Measurements from ENCODE around the gene SEMA4D. TPM values are rescaled to one million over a fixed set of nuclear protein-coding genes. Genes with fewer than 3 reads are reported as not detected.

The SEMA4D gene
- total and polyA plus RNA-seq, 9 of the 15 experiments (the other 6 are each of a cell fraction or from before 2014, with no cell fraction given): 0.38 to 5.1 (median 1.8) TPM

DNA sequence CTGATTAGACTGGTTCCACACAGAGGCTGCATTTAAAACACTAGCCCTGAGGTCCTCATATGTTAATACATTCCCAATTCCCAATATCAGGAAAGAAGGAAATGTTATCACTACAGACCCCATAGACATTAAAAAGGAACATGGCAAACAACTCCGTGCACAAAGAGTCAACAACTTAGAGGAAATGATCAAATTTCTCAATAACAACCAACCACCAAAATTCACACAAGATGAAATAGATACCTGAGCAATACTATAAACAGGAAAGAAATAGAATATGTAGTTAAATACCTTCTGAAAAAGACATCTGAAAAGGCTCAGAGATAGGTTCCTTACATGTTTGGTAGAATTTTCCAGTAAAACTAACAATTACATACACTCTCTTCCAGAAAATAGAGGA lies 28.9 kb downstream of the SEMA4D start (continued):
- TF ChIP-seq RBM34 (IDR thresholded peaks at IDR 0.05; ENCODE audit: borderline replicate concordance, insufficient read depth, low read length) (no peak), KLF6 (CRISPR knock-in tag; IDR thresholded peaks at IDR 0.05; ENCODE audit: borderline replicate concordance) (no peak)
- TF ChIP-seq, protein P1, sequence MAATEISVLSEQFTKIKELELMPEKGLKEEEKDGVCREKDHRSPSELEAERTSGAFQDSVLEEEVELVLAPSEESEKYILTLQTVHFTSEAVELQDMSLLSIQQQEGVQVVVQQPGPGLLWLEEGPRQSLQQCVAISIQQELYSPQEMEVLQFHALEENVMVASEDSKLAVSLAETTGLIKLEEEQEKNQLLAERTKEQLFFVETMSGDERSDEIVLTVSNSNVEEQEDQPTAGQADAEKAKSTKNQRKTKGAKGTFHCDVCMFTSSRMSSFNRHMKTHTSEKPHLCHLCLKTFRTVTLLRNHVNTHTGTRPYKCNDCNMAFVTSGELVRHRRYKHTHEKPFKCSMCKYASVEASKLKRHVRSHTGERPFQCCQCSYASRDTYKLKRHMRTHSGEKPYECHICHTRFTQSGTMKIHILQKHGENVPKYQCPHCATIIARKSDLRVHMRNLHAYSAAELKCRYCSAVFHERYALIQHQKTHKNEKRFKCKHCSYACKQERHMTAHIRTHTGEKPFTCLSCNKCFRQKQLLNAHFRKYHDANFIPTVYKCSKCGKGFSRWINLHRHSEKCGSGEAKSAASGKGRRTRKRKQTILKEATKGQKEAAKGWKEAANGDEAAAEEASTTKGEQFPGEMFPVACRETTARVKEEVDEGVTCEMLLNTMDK (IDR thresholded peaks at IDR 0.05; ENCODE audit: borderline replicate concordance, insufficient read depth, low read depth, low read length, poor library complexity, severe bottlenecking): no peak

DNA sequence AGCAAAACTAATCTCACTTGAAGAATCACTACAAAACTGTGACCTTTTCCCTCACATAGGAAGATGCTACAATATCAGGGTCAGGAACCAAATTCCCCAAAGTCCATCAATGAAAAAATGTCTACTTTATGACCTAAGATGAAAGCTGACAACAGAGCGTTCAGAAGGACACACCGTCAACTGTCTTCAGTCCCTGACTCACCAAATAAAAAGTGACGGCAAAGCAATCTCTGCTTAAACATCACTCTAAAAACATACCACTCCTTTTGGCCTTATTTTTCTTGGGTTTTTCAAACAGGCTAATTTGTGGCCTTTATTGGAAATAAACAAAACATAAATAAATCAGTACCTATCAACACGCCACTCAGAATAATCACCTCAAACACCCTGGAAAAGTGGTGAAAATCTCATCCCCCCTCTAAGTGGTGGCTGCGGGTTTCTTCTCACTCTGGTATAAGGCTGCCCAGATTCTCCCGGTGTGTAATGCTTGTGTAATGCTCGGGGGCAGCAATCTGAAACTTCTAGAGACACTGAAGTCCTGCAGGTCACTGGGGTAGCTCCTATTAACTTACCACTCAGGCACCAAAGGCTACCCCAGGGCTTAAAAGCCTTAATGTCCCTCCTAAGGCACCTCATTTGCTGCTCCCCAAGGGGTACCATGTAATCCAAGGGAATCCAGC lies 29.5 kb downstream of the SEMA4D start:
- no peak overlapping the region for H2AFZ ChIP-seq (ENCODE audit: low read depth, low read length)
- H4K20me1 ChIP-seq (replicated peaks; ENCODE audit: control insufficient read depth, insufficient read depth, low read length): no peaks in the 10 kb centered on the region
- DNase-seq (ENCODE audit: extremely low read depth in 1 of 4, low spot score in 3 of 4) (no peak), ATAC-seq (no peak), FAIRE-seq (no peak)
- H3K9me1 ChIP-seq (ENCODE audit: control insufficient read depth, insufficient read depth, low read length): no peaks in the 10 kb centered on the region
- no peaks in the 10 kb centered on the region for H3K36me3 ChIP-seq (ENCODE audit: control insufficient read depth, insufficient read depth, low read length)
- no TSS peak for BruUV-seq (replicated peaks)
- no peak overlapping the region for H3K4me2 ChIP-seq (ENCODE audit: insufficient read depth, low read length)
- TF ChIP-seq MTF1 (CRISPR knock-in tag; IDR thresholded peaks at IDR 0.05; ENCODE audit: borderline replicate concordance): no peak
- TF ChIP-seq, protein P2, sequence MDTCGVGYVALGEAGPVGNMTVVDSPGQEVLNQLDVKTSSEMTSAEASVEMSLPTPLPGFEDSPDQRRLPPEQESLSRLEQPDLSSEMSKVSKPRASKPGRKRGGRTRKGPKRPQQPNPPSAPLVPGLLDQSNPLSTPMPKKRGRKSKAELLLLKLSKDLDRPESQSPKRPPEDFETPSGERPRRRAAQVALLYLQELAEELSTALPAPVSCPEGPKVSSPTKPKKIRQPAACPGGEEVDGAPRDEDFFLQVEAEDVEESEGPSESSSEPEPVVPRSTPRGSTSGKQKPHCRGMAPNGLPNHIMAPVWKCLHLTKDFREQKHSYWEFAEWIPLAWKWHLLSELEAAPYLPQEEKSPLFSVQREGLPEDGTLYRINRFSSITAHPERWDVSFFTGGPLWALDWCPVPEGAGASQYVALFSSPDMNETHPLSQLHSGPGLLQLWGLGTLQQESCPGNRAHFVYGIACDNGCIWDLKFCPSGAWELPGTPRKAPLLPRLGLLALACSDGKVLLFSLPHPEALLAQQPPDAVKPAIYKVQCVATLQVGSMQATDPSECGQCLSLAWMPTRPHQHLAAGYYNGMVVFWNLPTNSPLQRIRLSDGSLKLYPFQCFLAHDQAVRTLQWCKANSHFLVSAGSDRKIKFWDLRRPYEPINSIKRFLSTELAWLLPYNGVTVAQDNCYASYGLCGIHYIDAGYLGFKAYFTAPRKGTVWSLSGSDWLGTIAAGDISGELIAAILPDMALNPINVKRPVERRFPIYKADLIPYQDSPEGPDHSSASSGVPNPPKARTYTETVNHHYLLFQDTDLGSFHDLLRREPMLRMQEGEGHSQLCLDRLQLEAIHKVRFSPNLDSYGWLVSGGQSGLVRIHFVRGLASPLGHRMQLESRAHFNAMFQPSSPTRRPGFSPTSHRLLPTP (IDR thresholded peaks at IDR 0.05; ENCODE audit: borderline replicate concordance, extremely low read depth, insufficient read length): no peak
- TF ChIP-seq CBX8 (IDR thresholded peaks at IDR 0.05; ENCODE audit: borderline replicate concordance, extremely low read depth, low read depth, low read length, poor library complexity, severe bottlenecking): no peak
- no peak for TF ChIP-seq ARHGAP35 (IDR thresholded peaks at IDR 0.05; ENCODE audit: partially characterized antibody)
- TF ChIP-seq ZNF668 (CRISPR knock-in tag; IDR thresholded peaks at IDR 0.05): no peak
- TF ChIP-seq PHF20 (IDR thresholded peaks at IDR 0.05; ENCODE audit: partially characterized antibody): no peak
- H3K4me3 ChIP-seq: no peak overlapping the region
- WGBS (ENCODE audit: insufficient coverage, low coverage, missing lambda C conversion rate): 23% methylated on average over 7 of the region's 7 CpGs
- H3K9me3 ChIP-seq (replicated peaks; ENCODE audit: control insufficient read depth, insufficient read depth, low read depth, low read length): no peaks in the 10 kb centered on the region
- CTCF ChIA-PET (ENCODE audit: low intra/inter-chr PET ratio): no interaction called here
- POLR2A ChIA-PET: no interaction called here
- H3K4me1 ChIP-seq (replicated peaks in 1 of 2; ENCODE audit: control insufficient read depth in 2 of 2, insufficient read depth in 2 of 2, low read length in 2 of 2): no peaks in the 10 kb centered on the region
- intact Hi-C loops (cut with micrococcal nuclease) (no loop called here), in situ Hi-C loops (cut with MboI) (no loop called here)
- H3K27ac ChIP-seq (ENCODE audit: extremely low read depth, low read depth, low read length): no peak overlapping the region
- H3K27me3 ChIP-seq (ENCODE audit: control insufficient read depth in 2 of 2, insufficient read depth in 2 of 2, low read length in 2 of 2): peaks cover 0 to 13% of the 10 kb centered on the region in 2 experiments; a peak in 2 of 5 replicates
- no peaks in the 10 kb centered on the region for H3K79me2 ChIP-seq (ENCODE audit: control insufficient read depth, insufficient read depth, low read length)
- no peak overlapping the region for H3K9ac ChIP-seq (ENCODE audit: insufficient read depth in 1 of 2, low read depth in 2 of 2, low read length in 2 of 2)

Data from K562 (cell line).